NT2/D1 (cell line): Measurements from ENCODE around the gene SP8.

ENCODE experiments used
- SUZ12 ChIP-seq: IDR thresholded peaks from 2 replicates; pipeline ENCODE4 v1.6.1; 2011; ENCODE audit not compliant: insufficient read length, insufficient read depth; ENCODE audit errors: extremely low read depth
- ZNF274 ChIP-seq: IDR thresholded peaks from 2 replicates; pipeline ENCODE4 v1.6.1; 2011; ENCODE audit warnings: mild to moderate bottlenecking, low read depth, low read length

GRCh38 chr7:20828947-20829346, 42.3 kb upstream of the SP8 start:
- TF ChIP-seq SUZ12 (no peak), ZNF274 (no peak)
